Epidermal melanocyte (primary cell): ENCODE results near the gene DGKG.

Experiments used
- DNase-seq: peaks from one replicate; pipeline ENCODE4 v3.0.0; 2011; ENCODE audit warnings: low spot score; ENCODE audit not compliant: insufficient read length

The DGKG gene

DNA sequence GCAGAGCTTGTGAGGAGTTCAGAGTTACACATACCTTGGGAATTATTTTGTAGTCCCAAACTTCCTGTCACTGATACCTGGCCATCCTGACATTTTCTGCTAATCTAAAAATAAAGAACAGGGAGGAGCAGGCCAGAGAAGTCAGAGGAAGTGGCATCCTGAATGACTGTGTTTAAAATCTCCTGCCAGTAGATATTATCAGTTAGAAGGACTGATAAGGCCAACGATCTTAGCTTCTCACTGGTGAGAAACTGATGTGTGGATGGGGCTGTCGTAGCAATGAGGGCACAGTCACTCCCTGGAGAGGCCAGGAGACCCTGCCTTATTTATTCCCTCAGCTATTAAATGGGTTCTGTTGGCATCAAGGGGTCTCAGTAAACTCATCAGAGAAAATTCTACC lies 115.1 kb downstream of the DGKG start:
- no peak for DNase-seq

DNA sequence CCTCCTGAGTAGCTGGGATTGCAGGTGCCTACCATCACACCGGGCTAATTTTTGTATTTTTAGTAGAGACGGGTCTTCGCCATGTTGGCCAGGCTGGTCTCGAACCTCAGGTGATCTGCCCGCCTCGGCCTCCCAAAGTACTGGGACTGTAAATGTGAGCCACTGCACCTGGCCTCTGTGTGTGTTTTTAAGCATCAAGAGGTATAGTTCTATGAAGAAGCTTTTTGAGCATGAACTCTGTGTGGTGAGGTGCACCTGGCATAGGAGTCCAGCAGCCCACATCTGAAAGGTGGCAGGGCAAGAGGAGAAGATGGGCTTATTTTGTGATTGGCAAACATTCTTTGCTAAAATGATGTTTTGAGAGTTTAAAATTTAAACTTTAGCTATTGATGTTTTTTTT lies 118.0 kb downstream of the DGKG start:
- DNase-seq = no peak

DNA sequence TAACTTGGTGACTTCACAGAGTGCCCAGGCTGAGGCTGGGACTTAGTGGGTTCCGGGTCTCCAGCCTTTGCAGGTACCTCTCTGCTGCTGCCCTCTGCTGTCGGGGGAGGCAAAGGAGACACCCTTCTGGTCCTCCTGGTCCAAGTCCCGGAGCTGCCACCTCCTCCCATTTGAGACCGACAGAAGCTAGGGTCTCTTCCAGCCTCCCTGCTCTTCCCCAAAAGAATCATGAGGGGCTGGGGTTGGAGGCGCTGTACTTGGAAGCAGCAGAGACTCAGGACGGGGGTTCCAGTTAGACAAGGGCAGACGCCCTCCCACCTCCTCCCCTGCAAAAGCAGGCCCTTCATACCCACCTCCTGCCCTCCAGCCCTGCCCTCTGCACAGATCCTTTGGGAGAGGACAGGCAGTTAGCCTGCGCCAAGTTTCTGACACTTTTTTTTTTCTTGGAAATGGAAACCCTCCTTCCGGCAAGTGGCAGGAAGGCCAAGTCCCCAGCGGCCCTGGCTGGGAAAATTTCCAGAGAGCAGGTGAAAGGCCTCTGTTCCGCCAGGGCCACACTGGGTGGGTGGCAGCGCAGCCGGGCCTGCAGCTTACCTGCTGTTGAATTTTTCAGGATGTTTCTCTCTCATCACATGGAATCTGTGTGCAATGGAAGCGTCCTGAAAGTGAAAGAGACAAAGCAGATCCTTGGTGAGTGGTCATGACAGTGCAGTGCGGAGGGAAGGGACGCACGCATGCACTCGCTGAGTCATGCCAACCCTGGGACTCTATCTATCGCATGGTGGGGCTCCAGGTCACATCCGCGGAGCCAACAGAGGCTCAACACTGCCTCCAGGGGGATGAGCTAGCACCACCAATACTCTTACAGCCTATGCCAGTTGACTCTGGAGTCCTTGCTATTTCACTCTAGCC lies 119.9 kb downstream of the DGKG start:
- peak; percentile 24 for DNase-seq

- DNase-seq = no peak
Measured at GRCh38 chr3:186239321-186239720, 122.7 kb downstream of the DGKG start.

DNA sequence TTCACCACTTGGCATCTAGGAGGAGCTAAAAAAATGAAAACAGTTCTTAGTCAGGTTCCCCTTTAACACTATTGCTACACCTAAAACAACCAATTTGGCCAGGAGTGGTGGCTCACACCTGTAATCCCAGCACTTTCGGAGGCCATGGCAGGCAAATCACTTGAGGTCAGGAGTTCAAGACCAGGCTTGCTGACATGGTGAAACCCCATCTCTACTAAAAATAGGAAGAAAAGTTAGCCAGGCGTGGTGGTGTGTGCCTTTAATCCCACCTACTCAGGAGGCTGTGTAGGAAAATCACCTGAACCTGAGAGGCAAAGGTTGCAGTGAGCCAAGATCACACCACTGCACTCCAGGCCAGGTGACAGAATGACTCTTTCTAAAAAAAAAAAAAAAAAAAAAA lies 124.1 kb downstream of the DGKG start:
- no peak for DNase-seq

DNA sequence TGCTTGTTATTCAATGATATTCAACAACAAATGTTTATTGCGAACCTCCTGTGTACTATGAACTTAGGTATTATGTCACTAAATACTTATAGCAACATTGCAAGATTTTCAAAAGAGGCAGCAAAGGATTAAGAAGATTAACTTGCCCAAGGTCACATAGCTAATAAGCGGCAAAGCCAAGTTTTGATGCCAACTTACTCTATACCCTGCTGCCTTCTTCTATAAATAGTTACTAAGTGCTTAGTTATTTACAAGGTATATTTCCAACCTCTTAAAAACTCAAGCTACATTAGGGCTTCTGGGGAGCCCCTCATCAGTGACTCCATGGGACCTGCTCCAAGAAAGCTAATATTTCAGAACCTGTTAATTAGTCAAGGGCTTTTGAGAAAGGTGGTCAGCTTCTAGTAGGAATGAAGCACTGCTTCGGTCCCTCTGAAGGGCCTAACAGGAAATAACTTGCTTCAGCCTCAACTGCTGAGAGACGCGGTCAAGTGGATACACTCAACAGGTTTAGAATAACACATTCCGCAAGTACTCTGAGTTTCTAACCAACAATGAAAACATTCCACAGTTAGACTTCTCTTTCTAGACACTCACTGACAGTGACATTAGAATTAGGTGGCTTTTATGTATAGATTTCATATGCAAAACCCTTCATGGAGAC lies 125.5 kb downstream of the DGKG start:
- no peak for DNase-seq

DNA sequence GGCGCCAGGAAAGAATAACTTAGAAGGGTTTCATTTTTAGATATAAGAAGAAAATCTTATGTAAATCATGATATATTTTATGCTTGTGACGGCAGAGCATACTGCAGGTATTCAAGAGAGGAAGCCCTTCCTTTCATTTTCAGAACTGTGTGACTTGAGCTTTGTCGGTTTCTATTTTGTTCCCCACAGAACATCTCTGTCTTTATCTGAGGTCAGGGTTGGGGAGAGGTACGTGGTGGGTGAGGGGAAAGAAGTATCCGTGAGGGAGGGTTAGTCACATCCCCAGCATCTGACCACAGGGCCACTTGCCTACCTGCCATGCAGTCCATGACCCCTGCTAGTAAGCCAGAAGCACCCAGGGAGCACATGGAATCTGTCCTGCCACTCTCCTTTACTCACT lies 126.5 kb downstream of the DGKG start:
- no peak for DNase-seq

GRCh38 chr3:186234152-186234551 lies 127.9 kb downstream of the DGKG start:
- no peak for DNase-seq

- DNase-seq = no peak
Measured at GRCh38 chr3:186226482-186226881, 135.6 kb downstream of the DGKG start.

DNA sequence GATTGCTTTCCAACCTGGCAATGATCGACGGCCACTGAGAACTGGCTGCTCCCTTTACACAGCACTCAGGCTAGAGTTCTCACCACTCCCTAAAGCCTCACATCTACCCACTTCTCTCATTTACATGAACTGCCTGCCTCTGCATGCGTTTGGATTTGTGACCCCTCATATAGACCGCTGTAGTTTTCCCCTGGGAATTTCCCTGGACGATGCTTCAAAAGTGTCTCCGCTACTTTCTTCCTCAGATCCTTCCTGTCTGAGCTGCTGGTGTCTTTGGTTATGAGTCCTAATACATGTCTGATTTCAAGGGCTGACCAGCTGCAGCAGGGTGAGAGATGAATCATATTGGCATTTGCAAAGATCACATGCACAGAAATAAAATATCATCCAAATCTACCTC lies 136.4 kb downstream of the DGKG start:
- no peak for DNase-seq

GRCh38 chr3:186224041-186224610 lies 137.9 kb downstream of the DGKG start:
- no peak for DNase-seq

GRCh38 chr3:186223476-186223875 lies 138.6 kb downstream of the DGKG start:
- DNase-seq = no peak

GRCh38 chr3:186221760-186222378 lies 140.2 kb downstream of the DGKG start:
- no peak for DNase-seq

DNA sequence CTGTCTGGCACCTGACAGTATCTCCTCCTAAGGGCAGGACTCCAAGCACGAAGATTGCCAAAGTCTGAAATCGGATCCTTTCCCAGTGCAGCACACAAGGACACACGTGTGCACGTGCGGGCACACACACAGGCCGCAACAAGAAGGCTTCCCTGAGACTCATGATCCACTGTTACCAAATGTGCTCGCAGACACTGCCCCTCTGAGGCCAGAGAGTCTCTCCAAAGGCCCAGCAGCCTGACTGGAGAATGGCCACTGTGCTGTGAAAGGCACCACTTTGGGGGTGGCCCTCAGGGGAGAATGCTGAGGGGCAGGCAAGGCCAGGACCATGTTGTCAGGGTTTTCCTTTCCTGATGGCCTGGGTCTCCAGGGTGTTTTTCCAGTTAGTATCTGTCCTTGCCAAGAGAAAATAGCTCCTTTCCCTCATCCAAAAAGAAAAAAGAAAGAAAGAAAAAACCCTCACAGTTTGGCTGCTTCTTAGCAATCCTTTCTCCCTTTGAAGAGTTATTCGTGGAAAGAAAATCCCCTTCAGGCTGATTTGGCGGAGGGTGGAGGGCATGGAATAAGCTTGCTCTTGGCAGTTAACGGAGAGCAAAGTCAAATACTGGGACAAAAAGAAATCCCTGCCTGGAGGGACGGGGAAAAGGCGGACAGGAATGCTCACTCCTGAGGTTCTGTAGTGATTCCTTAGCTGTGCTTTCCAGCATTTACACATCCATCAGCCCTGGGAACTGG lies 141.0 kb downstream of the DGKG start:
- no peak for DNase-seq

GRCh38 chr3:186220365-186220764 lies 141.7 kb downstream of the DGKG start:
- no peak for DNase-seq

DNA sequence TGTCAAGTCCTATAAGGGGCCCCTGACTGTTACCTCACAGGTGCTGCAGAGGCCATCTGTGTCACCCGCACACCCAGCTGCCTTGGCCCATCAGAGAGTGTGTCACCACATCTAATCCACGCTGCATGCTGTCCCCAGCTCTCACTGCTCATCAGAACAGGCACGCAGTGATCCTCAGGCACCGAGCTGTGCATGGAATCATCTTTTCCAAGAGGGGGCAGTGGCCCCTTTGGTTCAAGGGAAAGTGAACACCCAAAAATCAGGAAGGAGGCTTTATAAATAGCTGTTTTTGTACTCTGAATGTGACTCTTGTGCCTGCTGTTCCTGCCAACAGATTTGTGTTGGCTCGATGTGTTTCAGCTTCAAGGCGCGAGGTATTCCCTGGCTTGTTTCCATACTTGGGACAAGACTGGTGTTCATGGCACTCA lies 142.8 kb downstream of the DGKG start:
- DNase-seq = no peak

- DNase-seq = no peak
Measured at GRCh38 chr3:186218421-186218820, 143.6 kb downstream of the DGKG start.

DNA sequence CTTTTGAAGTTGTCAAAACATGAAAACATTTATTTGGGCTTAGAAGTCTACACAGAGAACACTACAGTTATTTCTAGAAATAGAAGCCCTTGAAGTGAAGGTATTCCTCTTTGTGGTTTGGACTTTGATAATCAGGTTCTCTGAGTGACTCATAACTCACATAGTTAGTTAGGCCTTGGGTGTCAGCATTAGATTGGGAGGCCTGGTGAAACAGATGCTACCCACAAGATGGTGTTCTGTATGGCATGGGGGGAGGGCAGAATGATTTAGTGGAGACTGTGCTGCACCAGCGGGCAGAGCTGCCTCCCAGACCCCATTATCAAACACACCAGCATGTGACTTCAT lies 144.2 kb downstream of the DGKG start:
- DNase-seq = no peak

- no peak for DNase-seq
Measured at GRCh38 chr3:186216900-186217819, 144.9 kb downstream of the DGKG start.

GRCh38 chr3:186214670-186215069 lies 147.4 kb downstream of the DGKG start:
- DNase-seq = no peak
